ENCODE results near the gene BCR.

BCR gene

GRCh38 chr22:23277583-23278295 lies 97.4 kb downstream of the BCR start:
- no peak for DNase-seq (ENCODE audit: low read depth)

GRCh38 chr22:23278883-23279675 lies 98.8 kb downstream of the BCR start:
- DNase-seq (ENCODE audit: low read depth), result no peak

DNA sequence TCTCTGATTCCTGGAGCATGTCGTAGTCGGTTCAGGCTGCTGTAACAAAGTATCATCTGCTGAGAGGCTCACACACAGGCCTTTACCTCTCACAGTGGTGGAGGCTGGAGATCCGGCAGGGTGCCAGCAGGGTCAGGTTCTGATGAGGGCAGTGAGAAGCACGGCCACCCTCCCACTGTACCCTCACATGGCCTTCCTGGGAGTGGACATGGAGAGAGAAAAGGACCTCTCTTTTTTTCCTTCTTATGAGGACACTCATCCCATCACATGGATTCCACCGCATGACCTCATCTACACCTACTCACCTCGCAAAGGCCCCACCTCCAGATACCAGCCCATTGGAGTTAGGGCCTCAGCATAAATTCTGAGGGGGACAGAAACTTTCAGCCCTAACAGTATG lies 99.5 kb downstream of the BCR start:
- no peak for DNase-seq (ENCODE audit: low read depth)

- no peak for DNase-seq (ENCODE audit: low read depth)
Measured at GRCh38 chr22:23280356-23281052, 100.2 kb downstream of the BCR start.

DNA sequence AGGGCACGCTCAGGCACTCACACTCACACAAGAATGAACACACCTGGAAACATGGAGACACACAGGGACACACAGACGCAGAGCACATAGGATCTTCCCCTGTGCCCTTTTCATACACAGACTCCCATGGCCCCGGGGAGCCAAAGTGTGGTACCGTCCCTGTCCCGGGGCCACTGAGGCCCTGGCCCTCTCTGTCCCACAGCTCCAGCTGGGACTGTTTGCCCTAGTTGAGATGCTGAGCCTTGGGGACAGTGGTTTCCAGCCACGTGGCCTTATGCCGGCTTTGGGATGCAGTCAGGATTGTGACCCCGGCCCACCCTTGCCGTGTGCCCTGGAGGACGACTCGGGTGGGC lies 100.7 kb downstream of the BCR start:
- DNase-seq (ENCODE audit: low read depth), result no peak

DNA sequence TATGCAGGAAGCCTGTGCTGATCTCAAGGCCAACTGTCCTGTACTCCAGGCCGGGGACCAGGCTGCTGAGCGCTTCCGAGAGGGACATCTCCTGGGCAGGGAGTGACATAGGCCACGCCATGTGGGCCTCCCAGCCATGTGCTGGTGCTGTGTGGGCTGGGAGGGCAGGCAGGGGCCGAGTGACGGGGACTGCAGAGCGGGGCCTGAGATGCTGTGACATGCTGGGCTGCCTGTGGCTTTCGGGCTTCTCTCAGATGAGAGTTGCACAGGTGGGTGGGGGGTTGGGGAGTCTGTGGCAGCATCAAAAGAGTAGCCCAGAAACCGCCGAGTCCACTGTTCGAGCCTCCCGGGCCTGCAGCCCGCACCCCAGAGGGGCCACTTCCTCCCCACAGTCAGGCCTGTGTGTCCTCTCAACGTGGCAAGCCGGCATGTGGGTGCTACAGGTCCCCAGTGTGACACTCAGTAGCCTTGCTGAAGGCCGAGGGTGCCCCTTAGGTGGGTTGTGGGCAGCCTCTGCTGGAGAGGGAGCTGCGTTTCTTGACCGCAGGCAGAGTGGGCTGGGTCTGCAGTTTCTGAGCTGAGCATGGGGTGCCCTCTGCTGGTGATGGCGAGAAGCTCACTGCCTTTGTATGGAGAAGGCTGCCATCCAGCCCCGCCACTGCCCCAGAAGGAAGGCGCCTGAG lies 101.2 kb downstream of the BCR start:
- DNase-seq (ENCODE audit: low read depth), result no peak

GRCh38 chr22:23282089-23282501 lies 101.8 kb downstream of the BCR start:
- peak; percentile 21 for DNase-seq (ENCODE audit: low read depth)

- DNase-seq (ENCODE audit: low read depth), result no peak
Measured at GRCh38 chr22:23282516-23282915, 102.2 kb downstream of the BCR start.

DNA sequence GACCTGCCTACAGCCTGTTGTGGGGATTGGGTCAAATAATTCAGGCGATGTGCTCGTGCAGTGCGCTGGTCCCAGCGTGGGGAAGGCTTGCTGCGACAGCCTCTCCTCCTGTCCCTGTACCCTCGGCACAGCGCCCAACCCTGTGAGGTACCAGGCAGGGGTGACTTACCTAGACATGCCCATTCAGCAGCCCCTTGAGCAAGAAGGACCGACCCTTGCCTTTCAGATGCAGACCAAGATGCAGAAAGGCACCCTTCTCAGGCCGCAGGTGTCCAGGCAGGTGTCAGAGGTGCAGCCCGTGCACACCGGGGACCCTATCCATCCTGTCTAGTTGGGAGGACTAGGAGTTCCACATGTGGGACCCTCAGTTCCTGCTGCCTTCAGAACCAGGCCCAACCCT lies 102.7 kb downstream of the BCR start:
- DNase-seq (ENCODE audit: low read depth), result no peak

DNA sequence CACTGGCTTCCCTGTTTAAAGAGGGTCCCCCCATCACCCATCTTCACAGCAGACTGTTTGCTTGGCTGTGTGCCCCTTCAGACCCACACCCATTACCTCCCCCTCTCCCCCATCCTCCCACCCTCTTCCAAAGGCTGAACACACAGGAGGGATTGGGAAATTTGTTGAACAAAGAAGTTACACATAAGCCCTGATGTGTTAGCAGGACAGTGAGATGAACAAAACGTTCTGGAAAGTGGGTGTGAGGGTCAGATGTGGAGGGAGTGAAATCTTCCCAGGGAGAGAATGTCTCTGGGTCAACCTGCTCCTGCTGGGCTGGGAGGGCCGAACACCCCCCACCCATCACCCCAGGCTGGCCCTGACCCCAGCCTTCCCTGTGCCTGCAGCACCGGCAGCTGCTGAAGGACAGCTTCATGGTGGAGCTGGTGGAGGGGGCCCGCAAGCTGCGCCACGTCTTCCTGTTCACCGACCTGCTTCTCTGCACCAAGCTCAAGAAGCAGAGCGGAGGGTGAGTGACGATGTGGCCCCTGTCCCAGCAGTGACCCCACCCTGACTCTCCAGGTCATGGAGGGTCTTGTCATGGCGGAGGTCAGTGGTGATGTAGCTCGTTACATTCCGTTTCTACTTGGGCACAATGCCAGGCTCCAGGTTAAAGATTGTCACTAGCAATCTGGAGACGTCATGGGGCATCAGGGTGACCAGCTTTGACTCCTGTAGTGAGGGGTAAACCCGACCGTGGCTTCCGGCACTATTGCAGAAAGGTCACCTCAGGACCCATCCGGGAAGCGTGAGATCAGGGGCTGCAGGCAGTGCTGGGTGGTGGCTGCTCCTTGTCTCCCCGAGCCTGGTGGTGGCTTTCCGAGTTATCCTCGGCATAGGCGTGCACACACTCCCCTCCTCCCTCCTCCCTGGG lies 103.5 kb downstream of the BCR start:
- DNase-seq (ENCODE audit: low read depth), result no peak

GRCh38 chr22:23284504-23285033 lies 104.3 kb downstream of the BCR start:
- no peak for DNase-seq (ENCODE audit: low read depth)

DNA sequence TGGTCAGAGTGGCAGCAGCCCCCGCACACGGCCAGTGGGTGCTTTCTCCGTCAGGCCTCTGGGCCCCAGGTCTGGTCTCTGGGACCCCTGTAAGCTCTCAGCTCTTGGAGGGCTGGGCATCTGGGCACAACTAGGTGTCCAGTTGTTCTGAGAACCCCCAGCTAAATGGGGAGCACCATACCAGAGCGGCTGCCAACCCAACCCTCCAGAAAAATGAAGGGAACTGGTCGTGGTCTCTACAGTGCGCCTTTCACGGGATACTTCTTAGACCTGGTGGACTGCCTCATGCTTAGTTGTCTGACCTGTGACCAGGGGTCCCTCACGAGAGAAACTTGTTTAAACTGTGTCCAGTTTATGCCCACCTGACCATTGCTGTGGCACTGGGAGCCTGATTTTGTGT lies 104.9 kb downstream of the BCR start:
- DNase-seq (ENCODE audit: low read depth), result no peak

DNA sequence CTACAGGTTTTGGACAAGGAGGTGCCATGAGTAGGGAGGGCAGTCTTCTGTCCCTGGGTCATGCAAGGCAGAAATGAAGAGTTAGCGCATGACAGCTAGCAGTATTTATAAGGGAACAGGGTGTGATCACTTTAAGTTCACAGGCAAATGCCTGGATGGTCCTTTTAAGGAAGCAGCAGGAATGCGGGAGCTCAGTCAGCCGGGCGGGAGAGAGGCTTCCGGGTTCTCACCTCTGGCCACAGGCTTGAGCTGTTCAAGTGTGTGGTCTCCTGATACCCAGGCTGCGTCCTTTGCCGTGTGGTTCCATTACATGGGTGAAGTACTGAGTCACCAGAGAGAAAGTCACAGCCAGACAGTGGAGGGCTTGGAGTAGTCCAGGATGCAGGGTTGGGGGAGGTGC lies 105.4 kb downstream of the BCR start:
- DNase-seq (ENCODE audit: low read depth), result no peak

- no peak for DNase-seq (ENCODE audit: low read depth)
Measured at GRCh38 chr22:23286296-23286695, 106.0 kb downstream of the BCR start.

DNA sequence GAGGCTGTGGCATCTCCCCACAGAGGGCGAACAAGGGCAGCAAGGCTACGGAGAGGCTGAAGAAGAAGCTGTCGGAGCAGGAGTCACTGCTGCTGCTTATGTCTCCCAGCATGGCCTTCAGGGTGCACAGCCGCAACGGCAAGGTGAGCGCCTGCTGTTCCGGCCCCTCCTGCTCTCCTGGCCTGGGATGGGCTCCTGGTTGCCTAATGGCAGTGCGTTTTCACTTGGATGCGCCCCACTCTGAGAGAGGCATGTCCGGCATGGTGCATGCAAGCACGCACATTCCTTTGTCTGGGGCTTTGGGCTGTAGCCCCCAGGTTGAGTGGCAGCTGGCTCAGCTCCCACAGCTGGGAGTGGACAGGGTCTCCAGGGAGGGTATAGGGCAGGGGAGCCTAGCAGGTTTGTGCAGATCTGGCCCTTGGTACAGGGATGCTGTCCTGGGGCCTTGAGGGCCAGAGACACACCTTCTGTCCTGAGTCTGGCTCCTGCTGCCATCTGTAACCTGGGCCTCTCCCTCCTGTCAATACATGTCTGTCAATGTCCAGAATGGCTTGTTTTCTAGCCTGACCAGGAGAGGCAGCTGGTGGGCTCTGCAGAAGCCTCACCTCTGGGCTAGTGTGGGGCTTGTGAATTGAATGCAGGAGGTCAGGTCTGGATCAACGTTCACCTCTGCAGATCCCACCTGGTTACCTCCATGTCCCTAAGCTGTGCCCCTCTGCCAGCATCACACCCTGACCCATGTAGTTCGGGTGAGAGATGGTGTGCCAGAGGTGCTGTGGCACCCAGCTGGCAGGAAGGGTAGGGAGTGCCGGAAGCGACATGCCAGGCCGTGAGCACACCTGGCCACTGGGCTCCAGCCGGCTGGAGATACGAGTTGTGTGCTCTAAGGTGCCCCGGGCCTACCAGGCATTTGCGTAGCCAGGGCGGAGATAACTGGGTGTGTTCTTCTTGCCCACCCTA lies 107.1 kb downstream of the BCR start:
- no peak for DNase-seq (ENCODE audit: low read depth)

DNA sequence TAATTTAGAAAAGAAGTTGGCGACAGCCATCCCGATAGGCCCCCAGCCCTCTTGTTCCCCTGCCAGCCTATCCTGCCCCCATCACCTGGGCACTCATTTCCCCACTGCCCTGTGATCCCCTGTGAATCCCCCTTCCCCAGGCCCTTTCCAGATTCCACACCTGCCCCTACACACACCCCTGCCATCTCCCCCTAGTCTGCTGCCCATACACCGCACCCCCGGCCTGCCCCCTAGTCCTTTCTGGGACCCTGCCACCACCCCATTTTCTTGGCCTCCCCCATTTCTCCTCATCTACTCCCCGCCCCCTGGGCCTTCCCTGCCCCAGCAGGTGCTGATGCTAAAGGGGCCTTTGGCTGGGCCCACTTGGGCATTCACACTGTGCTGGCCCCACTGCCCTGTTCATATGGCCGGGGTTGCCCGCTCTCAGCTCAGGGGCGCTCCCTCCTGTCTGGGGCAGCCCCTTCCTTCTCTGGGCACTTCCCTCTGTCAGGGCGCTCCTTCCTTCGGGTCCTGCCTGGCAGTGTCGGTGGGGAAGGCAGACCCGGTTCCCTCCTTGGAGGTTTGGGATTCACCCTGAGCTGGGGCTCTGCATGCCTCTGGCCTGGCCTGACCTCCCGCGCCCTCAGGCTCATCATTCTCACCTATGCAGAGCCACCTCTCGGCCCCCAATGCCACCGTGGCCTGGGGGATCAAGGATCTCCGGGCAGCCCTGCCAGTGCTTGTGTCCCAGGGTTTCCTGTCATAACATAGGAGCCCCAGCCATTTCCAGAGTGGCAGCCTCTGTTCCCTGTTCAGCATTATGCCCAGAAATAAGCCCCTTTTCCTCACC lies 108.2 kb downstream of the BCR start:
- DNase-seq (ENCODE audit: low read depth), result no peak

- no peak for DNase-seq (ENCODE audit: low read depth)
Measured at GRCh38 chr22:23289130-23289503, 108.8 kb downstream of the BCR start.

DNA sequence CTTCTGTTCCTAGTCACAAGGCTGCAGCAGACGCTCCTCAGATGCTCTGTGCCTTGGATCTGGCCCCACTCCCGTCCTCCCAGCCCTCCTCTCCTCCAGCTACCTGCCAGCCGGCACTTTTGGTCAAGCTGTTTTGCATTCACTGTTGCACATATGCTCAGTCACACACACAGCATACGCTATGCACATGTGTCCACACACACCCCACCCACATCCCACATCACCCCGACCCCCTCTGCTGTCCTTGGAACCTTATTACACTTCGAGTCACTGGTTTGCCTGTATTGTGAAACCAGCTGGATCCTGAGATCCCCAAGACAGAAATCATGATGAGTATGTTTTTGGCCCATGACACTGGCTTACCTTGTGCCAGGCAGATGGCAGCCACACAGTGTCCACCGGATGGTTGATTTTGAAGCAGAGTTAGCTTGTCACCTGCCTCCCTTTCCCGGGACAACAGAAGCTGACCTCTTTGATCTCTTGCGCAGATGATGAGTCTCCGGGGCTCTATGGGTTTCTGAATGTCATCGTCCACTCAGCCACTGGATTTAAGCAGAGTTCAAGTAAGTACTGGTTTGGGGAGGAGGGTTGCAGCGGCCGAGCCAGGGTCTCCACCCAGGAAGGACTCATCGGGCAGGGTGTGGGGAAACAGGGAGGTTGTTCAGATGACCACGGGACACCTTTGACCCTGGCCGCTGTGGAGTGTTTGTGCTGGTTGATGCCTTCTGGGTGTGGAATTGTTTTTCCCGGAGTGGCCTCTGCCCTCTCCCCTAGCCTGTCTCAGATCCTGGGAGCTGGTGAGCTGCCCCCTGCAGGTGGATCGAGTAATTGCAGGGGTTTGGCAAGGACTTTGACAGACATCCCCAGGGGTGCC lies 109.8 kb downstream of the BCR start:
- no peak for DNase-seq (ENCODE audit: low read depth)

Data from GM04503 (cell line).